Stromal cell of bone marrow (primary cell): ENCODE data around the gene SLX4IP.

Experiments
- DNase-seq: peaks from one replicate; pipeline ENCODE4 v3.0.0-alpha.2; 2012; ENCODE audit warnings: low read depth

The SLX4IP gene

DNA sequence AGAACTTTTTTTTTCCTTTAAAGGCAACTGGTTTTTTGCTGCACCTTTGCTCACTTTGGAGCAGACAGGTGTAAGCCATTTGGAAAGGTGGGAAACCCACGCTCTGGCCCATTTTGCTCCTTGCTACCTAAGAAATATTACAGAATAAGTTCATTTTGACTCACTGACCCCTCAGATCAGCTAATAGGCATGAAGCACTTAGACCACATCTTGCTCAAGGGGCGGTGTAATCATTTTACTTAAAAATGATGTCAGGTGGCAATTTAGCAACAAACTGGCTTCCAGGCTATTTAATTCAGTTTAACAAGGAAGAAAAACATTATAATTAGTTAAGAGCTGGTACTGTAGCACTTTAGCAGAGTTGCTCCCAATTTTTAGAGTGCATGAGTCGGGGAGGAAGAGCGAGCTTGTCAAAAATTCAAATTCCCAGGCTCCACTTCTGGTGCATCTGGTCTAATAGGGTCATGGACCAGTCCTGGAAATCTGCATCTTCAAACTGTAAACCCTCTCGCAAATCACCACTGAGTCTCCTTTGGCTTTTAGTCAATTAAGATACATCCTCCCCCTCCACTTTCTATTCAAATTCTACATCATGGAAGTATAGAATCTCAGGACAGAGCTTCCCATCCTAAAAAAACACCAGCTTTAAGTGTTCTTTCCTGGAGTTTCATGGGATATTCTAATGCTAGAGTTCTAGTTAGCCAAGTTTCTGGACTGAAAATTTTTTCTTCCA is 200.5 kb downstream of the SLX4IP start:
- DNase-seq: no peak

DNA sequence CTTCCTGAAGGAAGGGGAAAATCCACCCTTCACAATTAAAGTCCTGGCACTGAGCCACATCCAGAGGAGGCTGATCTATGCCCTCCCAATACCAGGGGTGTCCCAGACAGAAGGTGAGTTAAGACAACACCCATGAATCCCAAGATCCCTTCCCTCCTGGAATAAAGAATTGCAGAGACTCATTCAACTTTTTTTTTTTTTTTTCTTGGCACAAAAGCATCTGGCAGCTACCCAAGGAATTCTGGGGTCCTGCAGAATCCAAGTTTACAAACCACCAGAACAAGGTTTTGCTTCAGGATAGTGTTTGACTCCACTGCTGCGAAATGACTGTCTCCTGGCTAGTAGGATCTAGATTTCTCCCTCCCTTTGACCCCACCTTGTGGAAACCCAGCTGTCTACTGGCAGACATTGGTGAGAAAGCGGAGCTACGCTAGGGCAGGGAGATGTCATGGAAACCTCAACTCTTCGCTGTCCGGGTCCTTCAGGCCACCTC is 201.3 kb downstream of the SLX4IP start:
- no peak for DNase-seq

- peak; percentile 65 for DNase-seq
These were observed 202.0 kb downstream of the SLX4IP start for GRCh38 chr20:10637031-10637559.

GRCh38 chr20:10637563-10637962 is 202.5 kb downstream of the SLX4IP start:
- no peak for DNase-seq

- DNase-seq: no peak
These were observed 204.1 kb downstream of the SLX4IP start for GRCh38 chr20:10639077-10639736.

DNA sequence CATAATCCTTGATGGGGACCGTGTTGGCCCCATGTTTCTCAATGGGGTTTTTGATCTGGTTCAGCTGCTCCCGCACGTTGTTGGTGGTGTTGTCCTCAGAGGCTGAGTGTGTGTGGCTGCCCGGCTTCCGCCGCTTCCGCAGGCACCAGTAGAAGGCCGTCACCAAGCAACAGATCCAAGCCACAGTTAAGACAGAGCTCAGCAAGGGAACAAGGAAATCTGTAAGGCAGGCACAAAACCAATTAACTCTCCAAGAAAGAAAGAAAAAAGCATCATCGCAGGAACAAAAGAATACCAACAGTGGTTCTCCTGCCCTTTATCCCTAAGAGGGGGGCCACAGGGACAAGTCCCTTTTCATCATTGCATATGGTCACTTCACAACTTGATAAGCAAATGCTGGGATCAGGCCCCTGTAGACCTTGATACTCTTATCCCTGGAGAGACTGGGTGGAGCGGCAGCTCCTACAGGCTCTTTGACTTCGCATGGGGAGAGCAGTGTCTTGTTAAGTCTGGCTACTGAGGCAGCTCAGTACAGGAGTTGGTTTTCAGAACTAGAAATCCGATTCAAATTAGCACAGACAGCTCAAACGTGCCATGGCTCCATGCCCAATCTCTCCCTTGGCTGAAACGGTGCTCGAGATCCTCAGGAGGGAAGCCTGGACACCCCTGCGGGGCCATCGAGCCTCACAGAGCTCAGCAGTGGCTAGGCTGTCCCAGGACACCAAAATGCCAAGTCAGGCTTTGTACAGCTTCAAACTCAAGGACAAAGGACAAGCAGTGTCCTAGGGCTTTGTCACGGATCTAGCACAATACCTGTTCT is 204.8 kb downstream of the SLX4IP start:
- no peak for DNase-seq

DNA sequence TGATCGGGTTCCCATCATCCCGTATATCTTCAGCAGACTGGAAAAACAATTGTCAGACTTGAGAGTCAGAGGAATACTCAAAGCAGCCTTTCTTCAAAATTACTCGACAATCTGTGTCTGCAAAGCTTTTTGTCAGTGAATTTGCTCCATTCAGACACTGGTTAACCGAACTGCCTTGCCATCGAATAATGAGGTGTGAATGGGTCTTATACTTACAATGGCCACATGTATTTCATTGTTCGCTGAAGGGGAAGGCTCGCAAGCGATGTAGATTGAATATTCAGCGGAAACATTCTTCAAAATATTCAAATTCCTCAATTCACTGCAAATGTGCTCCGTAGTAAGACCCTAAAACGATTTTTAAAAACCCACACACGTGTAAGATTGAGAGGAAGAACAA is 205.8 kb downstream of the SLX4IP start:
- no peak for DNase-seq

DNA sequence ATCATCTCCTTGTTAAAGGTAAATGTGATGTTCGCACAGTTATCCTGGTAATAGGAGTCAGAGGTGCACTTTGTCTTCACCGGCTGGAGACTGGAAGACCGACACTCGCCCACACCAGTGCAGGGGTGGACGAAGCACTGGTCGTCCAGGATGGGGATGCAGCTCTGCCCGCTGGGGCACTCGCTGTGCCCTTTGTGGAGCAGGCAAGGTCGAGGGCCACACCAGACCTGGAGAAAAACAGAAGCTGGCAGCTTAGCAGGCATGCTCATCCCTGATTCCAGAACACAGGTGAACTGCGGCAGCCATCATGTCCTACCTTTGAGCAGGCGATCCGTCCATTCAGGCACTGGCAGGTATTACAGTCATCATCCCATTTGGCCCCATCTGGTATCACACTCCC is 206.4 kb downstream of the SLX4IP start:
- no peak for DNase-seq

DNA sequence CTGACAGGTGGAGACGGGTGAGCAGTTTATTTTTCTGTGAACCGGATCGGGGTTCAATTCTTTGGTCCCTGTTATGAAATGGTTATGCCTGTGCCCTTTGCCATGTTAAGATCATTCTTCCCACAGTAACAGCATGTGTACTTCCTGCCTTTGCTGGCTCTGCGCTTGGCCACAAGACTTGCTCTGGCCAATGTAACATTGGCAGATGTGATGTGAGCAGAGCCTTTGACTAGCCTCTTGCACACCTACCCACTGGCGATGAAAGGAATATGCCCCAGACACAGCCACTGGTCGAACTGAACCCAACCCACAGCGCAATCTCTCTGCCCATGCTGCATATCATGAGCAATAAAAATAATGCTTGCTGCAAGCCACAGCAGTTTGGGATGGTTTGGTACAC is 206.8 kb downstream of the SLX4IP start:
- DNase-seq: no peak

- no peak for DNase-seq
These were observed 207.9 kb downstream of the SLX4IP start for GRCh38 chr20:10642856-10643559.

DNA sequence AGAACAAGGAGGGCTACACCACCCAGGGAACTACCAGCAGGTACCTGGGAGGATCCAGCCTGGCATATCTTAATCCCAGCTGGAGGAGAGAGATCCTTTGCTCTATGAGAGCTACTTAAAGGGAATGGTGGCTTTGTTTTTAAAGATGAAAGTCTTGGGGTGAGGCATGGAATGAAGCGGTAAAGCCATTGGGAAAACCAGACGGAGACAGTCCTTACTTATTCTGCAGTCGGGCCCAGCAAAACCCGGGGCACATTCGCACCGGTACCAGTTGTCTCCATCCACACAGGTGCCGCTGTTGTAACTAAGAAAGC is 208.4 kb downstream of the SLX4IP start:
- DNase-seq: no peak

GRCh38 chr20:10644458-10645204 is 209.5 kb downstream of the SLX4IP start:
- no peak for DNase-seq

GRCh38 chr20:10645205-10645570 is 210.1 kb downstream of the SLX4IP start:
- no peak for DNase-seq

DNA sequence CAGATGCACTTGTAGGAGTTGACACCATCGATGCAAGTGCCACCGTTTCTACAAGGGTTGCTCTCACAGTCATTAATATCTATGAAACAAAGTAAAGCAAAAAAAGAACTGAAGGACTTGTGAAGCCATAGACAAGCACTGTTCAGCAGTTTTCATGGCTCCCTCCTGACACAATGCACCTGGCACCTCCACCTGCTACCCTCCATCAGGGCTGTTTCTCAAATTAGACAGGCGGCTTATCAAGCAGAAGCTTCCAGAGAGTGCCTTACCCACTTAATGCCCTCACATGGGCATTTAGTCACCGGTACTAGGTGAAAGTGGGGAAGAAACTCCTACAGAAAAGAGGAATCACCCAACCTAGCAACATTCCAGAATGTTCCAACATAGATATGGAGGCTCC is 210.9 kb downstream of the SLX4IP start:
- no peak for DNase-seq

DNA sequence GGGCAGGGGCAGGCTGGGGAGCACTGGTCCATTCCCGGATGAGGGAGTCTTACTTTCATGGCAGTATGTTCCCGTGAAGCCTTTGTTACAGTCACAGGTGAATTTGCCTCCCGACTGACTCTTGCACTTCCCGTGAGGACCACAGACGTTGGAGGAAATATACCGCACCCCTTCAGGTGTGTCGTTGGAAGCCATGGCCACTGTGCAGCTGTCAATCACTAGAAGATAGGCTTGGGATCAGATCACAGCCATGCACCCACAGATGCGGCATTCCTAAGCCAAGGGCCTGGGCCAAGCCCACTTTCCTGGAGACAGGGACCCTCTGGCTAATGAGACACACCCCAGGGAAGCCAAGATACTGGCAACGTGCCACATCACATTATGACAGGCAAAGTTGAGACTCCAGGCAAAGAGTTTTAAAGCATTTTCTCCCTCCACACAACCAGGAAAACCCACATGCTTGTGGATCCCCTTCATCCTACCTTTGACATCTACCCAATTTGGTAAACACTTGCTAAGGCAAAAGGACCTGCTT is 211.8 kb downstream of the SLX4IP start:
- no peak for DNase-seq

DNA sequence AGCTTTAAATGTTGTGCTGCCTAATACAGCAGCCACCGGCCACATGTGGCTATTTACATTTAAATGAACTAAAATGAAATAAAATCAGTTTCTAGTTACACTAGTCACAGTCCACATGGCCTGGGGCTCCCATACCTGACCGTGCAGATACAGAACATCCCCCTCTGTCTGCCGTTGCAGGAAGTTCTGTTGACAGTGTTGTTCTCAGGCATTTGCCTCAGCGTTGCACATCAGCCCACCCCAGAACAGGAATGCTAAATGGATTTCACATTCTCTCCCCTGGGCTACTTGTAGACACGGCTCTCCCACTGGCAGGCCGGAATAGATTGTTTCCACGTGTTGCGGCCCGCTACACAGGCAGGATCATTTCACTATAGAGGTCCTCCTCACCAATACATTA is 212.4 kb downstream of the SLX4IP start:
- DNase-seq: no peak

- DNase-seq: no peak
These were observed 212.8 kb downstream of the SLX4IP start for GRCh38 chr20:10647909-10648308.

DNA sequence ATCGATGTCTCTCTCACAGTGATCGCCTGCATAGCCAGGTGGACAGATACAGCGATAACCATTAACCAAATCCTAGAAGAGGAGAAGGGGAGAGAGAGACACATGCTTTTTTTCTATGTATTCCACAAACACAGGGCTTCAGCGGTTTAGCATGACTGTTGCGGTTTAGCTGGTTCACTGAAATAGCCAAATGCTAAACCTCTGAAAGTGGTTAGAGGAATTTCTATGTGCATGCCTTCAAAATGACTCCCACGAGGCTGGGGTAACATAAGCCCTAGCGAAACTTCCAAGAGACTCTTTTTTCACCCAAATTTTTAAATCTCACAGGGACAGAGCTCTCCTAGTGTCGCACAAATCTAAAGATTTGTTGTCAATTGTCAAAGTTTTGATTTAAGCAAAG is 213.5 kb downstream of the SLX4IP start:
- peak; percentile 78 for DNase-seq

GRCh38 chr20:10649080-10649796 is 214.1 kb downstream of the SLX4IP start:
- no peak for DNase-seq

GRCh38 chr20:10649797-10650160 is 214.7 kb downstream of the SLX4IP start:
- no peak for DNase-seq
